ENCODE measurements around the gene HDLBP. TPM values are rescaled to one million over a fixed set of nuclear protein-coding genes. Genes with fewer than 3 reads are reported as not detected.

Gene HDLBP
- total RNA-seq, 2 experiments from 2014 or later: 259 to 266 TPM

- no peaks in the 10 kb centered on the region for H3K27me3 Mint-ChIP-seq
- CTCF ChIA-PET: no interaction called here
- ATAC-seq (peak; percentile 20), DNase-seq (no peak)
- intact Hi-C loops (cut with micrococcal nuclease): no loop called here
- POLR2A ChIA-PET: no interaction called here
- no peaks in the 10 kb centered on the region for H3K36me3 Mint-ChIP-seq (ENCODE audit: low read depth)
- H3K27ac Mint-ChIP-seq: no peak overlapping the region
- no peaks in the 10 kb centered on the region for H3K4me1 Mint-ChIP-seq (ENCODE audit: low read depth)
- no peak overlapping the region for H3K4me3 Mint-ChIP-seq
- H3K9me3 Mint-ChIP-seq: no peaks in the 10 kb centered on the region
- TF ChIP-seq, protein P1, sequence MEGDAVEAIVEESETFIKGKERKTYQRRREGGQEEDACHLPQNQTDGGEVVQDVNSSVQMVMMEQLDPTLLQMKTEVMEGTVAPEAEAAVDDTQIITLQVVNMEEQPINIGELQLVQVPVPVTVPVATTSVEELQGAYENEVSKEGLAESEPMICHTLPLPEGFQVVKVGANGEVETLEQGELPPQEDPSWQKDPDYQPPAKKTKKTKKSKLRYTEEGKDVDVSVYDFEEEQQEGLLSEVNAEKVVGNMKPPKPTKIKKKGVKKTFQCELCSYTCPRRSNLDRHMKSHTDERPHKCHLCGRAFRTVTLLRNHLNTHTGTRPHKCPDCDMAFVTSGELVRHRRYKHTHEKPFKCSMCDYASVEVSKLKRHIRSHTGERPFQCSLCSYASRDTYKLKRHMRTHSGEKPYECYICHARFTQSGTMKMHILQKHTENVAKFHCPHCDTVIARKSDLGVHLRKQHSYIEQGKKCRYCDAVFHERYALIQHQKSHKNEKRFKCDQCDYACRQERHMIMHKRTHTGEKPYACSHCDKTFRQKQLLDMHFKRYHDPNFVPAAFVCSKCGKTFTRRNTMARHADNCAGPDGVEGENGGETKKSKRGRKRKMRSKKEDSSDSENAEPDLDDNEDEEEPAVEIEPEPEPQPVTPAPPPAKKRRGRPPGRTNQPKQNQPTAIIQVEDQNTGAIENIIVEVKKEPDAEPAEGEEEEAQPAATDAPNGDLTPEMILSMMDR (IDR thresholded peaks at IDR 0.05): no peak
Measured at GRCh38 chr2:241204490-241204889, 111.0 kb downstream of the HDLBP start.

GRCh38 chr2:241204010-241204384 lies 111.5 kb downstream of the HDLBP start:
- Mint-ChIP-seq H3K9me3 (no peaks in the 10 kb centered on the region), H3K4me3 (no peak overlapping the region), H3K4me1 (ENCODE audit: low read depth) (no peaks in the 10 kb centered on the region), H3K27ac (no peak overlapping the region), H3K36me3 (ENCODE audit: low read depth) (no peaks in the 10 kb centered on the region), H3K27me3 (no peaks in the 10 kb centered on the region)
- ChIA-PET POLR2A (no interaction called here), CTCF (no interaction called here)
- TF ChIP-seq, protein P1 (IDR thresholded peaks at IDR 0.05): no peak
- DNase-seq (no peak), ATAC-seq (no peak)
- intact Hi-C loops (cut with micrococcal nuclease): no loop called here

DNA sequence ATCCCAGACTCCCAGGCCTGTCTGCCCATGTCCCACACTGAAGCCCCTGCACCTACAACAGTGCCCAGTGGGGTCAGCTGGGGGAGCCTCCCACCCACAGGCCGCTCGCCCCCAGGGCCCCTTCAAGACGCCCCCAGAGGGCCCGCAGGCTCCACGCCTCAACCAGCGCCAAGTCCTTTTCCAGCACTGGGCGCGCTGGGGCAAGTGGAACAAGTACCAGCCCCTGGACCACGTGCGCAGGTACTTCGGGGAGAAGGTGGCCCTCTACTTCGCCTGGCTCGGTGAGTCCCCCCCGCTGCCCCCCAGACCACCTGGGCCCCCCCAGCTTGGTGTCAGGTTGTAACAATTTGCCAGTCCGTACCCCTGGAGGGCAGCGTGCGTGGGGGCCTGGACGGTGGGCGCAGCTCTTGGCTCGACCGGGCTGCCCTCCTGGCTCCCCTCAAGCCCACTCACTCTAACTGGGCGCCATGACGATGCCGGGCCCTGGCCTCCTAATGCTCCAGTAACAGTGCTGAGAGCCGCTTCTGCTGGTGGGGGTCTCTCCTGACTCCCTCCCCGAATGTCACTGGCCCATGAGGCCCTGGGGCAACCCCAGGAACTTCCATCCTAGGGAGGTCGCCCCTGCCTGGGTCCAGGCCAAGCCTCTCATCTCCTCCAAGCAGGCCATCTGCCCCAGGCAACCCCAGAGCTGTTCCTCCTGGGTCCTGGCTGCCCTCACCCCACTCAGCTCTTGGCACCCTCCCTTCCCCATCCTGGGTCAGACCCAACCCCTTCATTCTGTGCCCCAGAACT lies 112.1 kb downstream of the HDLBP start:
- Mint-ChIP-seq H3K9me3 (no peaks in the 10 kb centered on the region), H3K27me3 (no peaks in the 10 kb centered on the region), H3K4me3 (no peak overlapping the region), H3K36me3 (ENCODE audit: low read depth) (no peaks in the 10 kb centered on the region), H3K27ac (no peak overlapping the region), H3K4me1 (ENCODE audit: low read depth) (no peaks in the 10 kb centered on the region)
- ATAC-seq (no peak), DNase-seq (no peak)
- CTCF ChIA-PET: no interaction called here
- TF ChIP-seq, protein P1 (IDR thresholded peaks at IDR 0.05): no peak
- intact Hi-C loops (cut with micrococcal nuclease): no loop called here
- POLR2A ChIA-PET: no interaction called here

DNA sequence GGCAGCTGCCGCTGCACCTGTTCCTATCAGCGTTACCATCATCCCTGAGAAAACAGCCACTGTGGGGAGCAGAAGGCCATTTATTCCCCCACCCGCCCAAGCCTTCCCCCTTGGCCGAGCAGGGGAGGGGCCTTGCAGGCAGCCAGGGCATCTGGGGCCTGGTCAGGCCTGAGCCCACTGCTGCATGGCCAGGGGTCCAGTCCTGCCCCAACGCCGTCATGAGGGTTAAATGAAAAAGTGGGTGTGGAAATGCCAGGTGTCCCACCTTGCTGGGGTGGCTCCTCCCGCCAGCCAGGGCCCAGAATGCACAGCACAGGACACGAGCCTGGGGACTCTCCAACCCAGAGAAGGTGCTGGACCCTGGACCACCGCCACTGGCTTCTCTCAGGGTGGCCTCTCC lies 112.8 kb downstream of the HDLBP start:
- Mint-ChIP-seq H3K27ac (no peak overlapping the region), H3K27me3 (no peaks in the 10 kb centered on the region), H3K9me3 (no peaks in the 10 kb centered on the region), H3K36me3 (ENCODE audit: low read depth) (no peaks in the 10 kb centered on the region), H3K4me3 (no peak overlapping the region), H3K4me1 (ENCODE audit: low read depth) (no peaks in the 10 kb centered on the region)
- TF ChIP-seq, protein P1 (IDR thresholded peaks at IDR 0.05): no peak
- ATAC-seq (no peak), DNase-seq (no peak)
- POLR2A ChIA-PET: no interaction called here
- CTCF ChIA-PET: no interaction called here
- intact Hi-C loops (cut with micrococcal nuclease): no loop called here

DNA sequence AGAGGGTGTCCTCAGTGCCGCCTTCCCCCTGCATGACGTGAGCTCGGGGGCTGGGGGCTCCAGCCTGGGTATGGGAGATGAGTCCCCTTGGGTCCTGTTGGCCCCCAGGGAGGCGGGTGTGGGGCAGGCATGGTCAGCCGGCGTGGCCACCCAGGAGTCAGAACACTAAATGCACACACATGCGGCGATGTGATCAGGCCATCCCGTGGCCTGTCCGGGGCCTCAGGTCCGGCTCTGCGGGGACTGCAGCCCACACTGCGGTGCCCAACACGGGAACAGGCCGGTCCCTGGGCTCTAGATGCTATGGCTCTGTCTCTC lies 113.2 kb downstream of the HDLBP start:
- ChIA-PET POLR2A (no interaction called here), CTCF (no interaction called here)
- Mint-ChIP-seq H3K4me1 (ENCODE audit: low read depth) (no peaks in the 10 kb centered on the region), H3K27ac (no peak overlapping the region), H3K4me3 (no peak overlapping the region), H3K9me3 (no peaks in the 10 kb centered on the region), H3K36me3 (ENCODE audit: low read depth) (no peaks in the 10 kb centered on the region), H3K27me3 (no peaks in the 10 kb centered on the region)
- DNase-seq: no peak
- no peak for ATAC-seq
- intact Hi-C loops (cut with micrococcal nuclease): no loop called here
- TF ChIP-seq, protein P1 (IDR thresholded peaks at IDR 0.05): no peak

All from activated CD8-positive, alpha-beta T cell treated with anti-CD3 and anti-CD28 coated beads for 36 hours (primary cell).